SH-SY5Y (cell line): ENCODE results near the gene IMMP2L.

ENCODE experiments used
- GATA2 ChIP-seq: IDR thresholded peaks from 2 replicates; pipeline ENCODE4 v1.6.1; 2011; ENCODE audit warnings: mild to moderate bottlenecking, low read depth, low read length
- GATA3 ChIP-seq: IDR thresholded peaks from 2 replicates; pipeline ENCODE4 v1.6.1; 2011; ENCODE audit warnings: low read depth, mild to moderate bottlenecking, low read length, moderate library complexity

Gene IMMP2L

GRCh38 chr7:110898516-110898915 lies 663.8 kb downstream of the IMMP2L start:
- TF ChIP-seq GATA2: no peak

- TF ChIP-seq GATA2 (no peak), GATA3 (no peak)
These were observed 664.8 kb downstream of the IMMP2L start for GRCh38 chr7:110897538-110897937.

GRCh38 chr7:110894111-110894510 lies 668.2 kb downstream of the IMMP2L start:
- TF ChIP-seq GATA2 (no peak), GATA3 (no peak)

- no peak for TF ChIP-seq GATA3
- no peak for TF ChIP-seq GATA2
These were observed 671.1 kb downstream of the IMMP2L start for GRCh38 chr7:110891197-110891596.

- TF ChIP-seq GATA3 (no peak), GATA2 (no peak)
These were observed 672.2 kb downstream of the IMMP2L start for GRCh38 chr7:110890101-110890500.

- TF ChIP-seq GATA3 (no peak), GATA2 (no peak)
These were observed 673.0 kb downstream of the IMMP2L start for GRCh38 chr7:110889335-110889734.

- no peak for TF ChIP-seq GATA3
- no peak for TF ChIP-seq GATA2
These were observed 673.7 kb downstream of the IMMP2L start for GRCh38 chr7:110888641-110889040.

GRCh38 chr7:110885474-110885873 lies 676.8 kb downstream of the IMMP2L start:
- TF ChIP-seq GATA2 (no peak), GATA3 (no peak)

- TF ChIP-seq GATA3 (no peak), GATA2 (no peak)
These were observed 680.6 kb downstream of the IMMP2L start for GRCh38 chr7:110881721-110882120.

- no peak for TF ChIP-seq GATA3
- TF ChIP-seq GATA2: no peak
These were observed 681.3 kb downstream of the IMMP2L start for GRCh38 chr7:110880971-110881370.

GRCh38 chr7:110877016-110877415 lies 685.3 kb downstream of the IMMP2L start:
- TF ChIP-seq GATA2 (no peak), GATA3 (no peak)

- TF ChIP-seq GATA3 (no peak), GATA2 (no peak)
These were observed 686.9 kb downstream of the IMMP2L start for GRCh38 chr7:110875346-110875745.

- no peak for TF ChIP-seq GATA2
- no peak for TF ChIP-seq GATA3
These were observed 690.4 kb downstream of the IMMP2L start for GRCh38 chr7:110871856-110872255.

GRCh38 chr7:110870926-110871325 lies 691.4 kb downstream of the IMMP2L start:
- TF ChIP-seq GATA2: no peak
- TF ChIP-seq GATA3: no peak

GRCh38 chr7:110868458-110868857 lies 693.8 kb downstream of the IMMP2L start:
- TF ChIP-seq GATA2: no peak
- no peak for TF ChIP-seq GATA3

GRCh38 chr7:110867771-110868170 lies 694.5 kb downstream of the IMMP2L start:
- TF ChIP-seq GATA2: no peak
- no peak for TF ChIP-seq GATA3
